ES-I3 (cell line): ENCODE measurements around the gene PRPS1.
"Not testable (repeated sequence)": the region's sequence is repeated elsewhere in the genome, so short reads cannot be mapped to it uniquely, and the experiment has no call there.

Source experiments
- H3K36me3 ChIP-seq: 2 replicates; pipeline ENCODE4 v1.6.1; 2013; ENCODE audit warnings: mild to moderate bottlenecking, low read length, control low read depth, moderate library complexity; ENCODE audit not compliant: insufficient read depth
- H3K4me1 ChIP-seq: 2 replicates; pipeline ENCODE4 v1.6.1; 2013; ENCODE audit warnings: mild to moderate bottlenecking, control low read depth, low read length; ENCODE audit not compliant: insufficient read depth
- H3K9ac ChIP-seq: 2 replicates; pipeline ENCODE4 v1.6.1; 2013; ENCODE audit warnings: low read depth, mild to moderate bottlenecking, low read length, moderate library complexity
- H3K9me3 ChIP-seq: 2 replicates; pipeline ENCODE4 v1.6.1; 2013; ENCODE audit warnings: mild to moderate bottlenecking, low read length, moderate library complexity; ENCODE audit not compliant: control insufficient read depth, insufficient read depth

PRPS1 gene

GRCh38 chrX:107656978-107657377 is 28.7 kb downstream of the PRPS1 start:
- H3K9ac ChIP-seq: no peak overlapping the region
- H3K9me3 ChIP-seq: no peaks in the 10 kb centered on the region
- H3K36me3 ChIP-seq: no peaks in the 10 kb centered on the region
- peaks cover 6% of the 10 kb centered on the region; the same call in 1 of the 2 replicates for H3K4me1 ChIP-seq

DNA sequence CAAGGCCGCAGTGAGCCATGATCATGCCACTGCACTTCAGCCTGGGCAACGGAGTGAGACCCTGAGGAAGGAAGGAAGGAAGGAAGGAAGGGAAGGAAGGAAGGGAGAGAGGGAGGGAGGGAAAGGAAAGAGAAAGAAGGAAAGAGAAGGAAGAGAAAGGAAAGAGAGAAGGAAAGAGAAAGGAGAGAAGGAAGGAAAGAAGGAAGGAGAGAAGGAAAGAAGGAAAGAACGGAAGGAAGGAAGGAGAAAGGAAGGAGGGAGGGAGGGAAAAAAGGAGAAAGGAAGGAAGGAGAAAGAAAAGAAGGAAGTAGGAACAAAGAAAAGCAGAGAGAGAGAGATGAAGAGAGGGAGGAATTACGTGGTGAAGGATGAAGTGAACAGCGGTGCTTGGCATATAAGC is 30.4 kb downstream of the PRPS1 start:
- Histone ChIP-seq H3K4me1 (peaks cover 15% of the 10 kb centered on the region), H3K9me3 (no peaks in the 10 kb centered on the region), H3K36me3 (no peaks in the 10 kb centered on the region), H3K9ac (no peak overlapping the region)

- no peaks in the 10 kb centered on the region for H3K36me3 ChIP-seq
- no peak overlapping the region for H3K9ac ChIP-seq
- peaks cover 15% of the 10 kb centered on the region for H3K4me1 ChIP-seq
- H3K9me3 ChIP-seq: no peaks in the 10 kb centered on the region
These were observed 31.0 kb downstream of the PRPS1 start for GRCh38 chrX:107659286-107659685.

GRCh38 chrX:107659768-107660167 is 31.5 kb downstream of the PRPS1 start:
- Histone ChIP-seq H3K36me3 (no peaks in the 10 kb centered on the region), H3K9me3 (no peaks in the 10 kb centered on the region), H3K9ac (no peak overlapping the region), H3K4me1 (peaks cover 15% of the 10 kb centered on the region)

DNA sequence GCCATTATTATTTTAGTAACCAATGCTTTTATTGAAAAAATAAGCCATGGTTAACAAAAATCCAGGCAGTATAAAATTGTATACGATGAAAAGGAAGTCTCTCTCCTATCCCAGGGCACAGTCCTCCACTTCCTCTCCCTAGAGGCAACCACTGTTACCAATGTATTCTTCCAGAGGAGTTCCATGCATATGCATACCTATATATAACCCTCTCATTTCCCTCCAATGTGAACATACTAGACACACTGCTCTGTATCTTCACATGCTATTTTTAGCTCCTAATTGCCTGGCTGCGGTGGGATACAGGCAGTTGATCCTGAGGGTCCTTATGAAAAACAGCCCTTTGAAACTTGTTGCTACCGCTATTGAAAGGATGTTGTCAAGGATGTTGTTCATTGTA is 33.8 kb downstream of the PRPS1 start:
- Histone ChIP-seq H3K36me3 (no peaks in the 10 kb centered on the region), H3K9ac (no peak overlapping the region), H3K4me1 (peaks cover 10% of the 10 kb centered on the region), H3K9me3 (no peaks in the 10 kb centered on the region)

DNA sequence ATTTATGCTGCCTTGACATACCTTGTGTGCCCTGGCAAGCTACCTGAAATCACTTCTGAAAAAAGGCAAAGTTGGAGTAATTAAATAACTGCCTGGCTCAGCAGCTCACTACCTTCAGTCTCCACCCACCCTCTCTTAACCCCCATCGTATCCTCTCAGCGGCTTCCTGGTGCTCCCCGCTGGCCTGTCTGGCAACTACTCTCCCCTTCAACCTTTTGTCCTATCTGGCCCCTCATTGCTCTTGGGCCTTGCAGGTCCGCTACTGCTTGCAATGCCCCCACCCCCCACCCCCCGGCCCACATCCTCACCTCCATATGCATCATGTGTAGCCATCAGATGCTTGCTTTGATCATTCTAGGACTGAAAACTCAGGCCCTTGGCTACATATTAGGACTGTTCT is 34.5 kb downstream of the PRPS1 start:
- no peaks in the 10 kb centered on the region for H3K36me3 ChIP-seq
- no peaks in the 10 kb centered on the region for H3K9me3 ChIP-seq
- no peak overlapping the region for H3K9ac ChIP-seq
- H3K4me1 ChIP-seq: peaks cover 9% of the 10 kb centered on the region

- Histone ChIP-seq H3K9ac (no peak overlapping the region), H3K9me3 (no peaks in the 10 kb centered on the region), H3K36me3 (no peaks in the 10 kb centered on the region), H3K4me1 (peaks cover 18% of the 10 kb centered on the region)
These were observed 38.6 kb downstream of the PRPS1 start for GRCh38 chrX:107666931-107667330.

DNA sequence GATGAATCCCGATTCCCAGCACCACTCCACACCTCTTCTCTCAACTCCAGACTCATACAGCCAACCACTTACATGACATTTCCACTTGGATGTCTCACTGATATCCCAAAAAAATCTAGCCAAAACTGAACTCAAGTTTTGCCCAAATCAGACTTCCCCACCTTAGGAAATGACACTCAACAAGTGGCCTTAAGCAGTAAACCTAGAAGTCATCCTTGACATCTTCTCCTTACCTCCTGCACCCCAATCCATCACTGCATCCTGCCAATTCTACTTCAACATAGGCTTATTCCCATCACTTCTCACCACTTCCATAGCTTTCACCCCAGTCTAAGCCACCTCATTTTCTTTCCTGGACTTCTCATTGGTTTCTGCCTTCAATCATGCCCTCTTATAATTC is 39.1 kb downstream of the PRPS1 start:
- H3K9ac ChIP-seq: no peak overlapping the region
- H3K4me1 ChIP-seq: peaks cover 14% of the 10 kb centered on the region
- H3K36me3 ChIP-seq: no peaks in the 10 kb centered on the region
- H3K9me3 ChIP-seq: no peaks in the 10 kb centered on the region

- not testable (repeated sequence) for H3K36me3 ChIP-seq, H3K9ac ChIP-seq, H3K9me3 ChIP-seq
- H3K4me1 ChIP-seq: peaks cover 14% of the 10 kb centered on the region
These were observed 40.4 kb downstream of the PRPS1 start for GRCh38 chrX:107668710-107669109.

- no peaks in the 10 kb centered on the region for H3K9me3 ChIP-seq
- no peaks in the 10 kb centered on the region for H3K36me3 ChIP-seq
- peaks cover 20% of the 10 kb centered on the region for H3K4me1 ChIP-seq
- 0 out of 2 replicates have a peak overlapping the region, but pooled peaks have one; percentile 32 for H3K9ac ChIP-seq
These were observed 41.0 kb downstream of the PRPS1 start for GRCh38 chrX:107669261-107669660.

DNA sequence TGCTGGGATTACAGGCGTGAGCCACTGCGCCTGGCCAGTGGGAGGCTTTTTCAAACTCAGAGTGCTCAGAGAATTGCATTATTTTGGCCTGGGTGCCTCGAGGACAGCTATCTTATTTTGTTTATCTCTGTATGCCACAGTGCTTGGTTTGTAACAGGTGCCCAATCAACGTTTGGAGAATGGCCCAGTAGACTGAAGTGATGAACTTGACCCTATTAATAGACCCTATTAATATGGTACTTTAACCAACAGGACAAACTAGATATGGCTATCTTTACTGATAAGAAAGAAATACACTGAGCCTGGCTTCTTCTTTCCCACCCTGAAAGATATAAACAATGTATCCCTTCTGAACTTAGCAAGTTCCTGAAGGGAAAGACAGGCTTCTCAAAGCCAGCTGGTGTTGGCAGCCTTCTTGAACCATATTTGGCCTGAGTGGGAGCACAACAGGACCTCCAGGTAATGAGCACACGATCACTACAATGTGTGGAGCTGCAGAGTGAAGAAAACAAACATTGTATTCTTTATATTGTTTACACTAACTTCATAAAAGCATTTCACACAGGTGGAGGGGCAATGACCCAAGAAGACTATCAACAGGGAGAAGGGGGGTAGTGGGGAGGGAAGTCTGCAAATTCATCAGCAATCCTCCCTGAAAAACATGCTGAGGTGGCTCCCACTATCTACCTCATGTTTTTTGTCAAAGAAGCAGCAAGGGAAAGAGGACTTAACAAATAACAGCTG is 41.7 kb downstream of the PRPS1 start:
- Histone ChIP-seq H3K9ac (no peak overlapping the region), H3K4me1 (peaks cover 27% of the 10 kb centered on the region), H3K36me3 (no peaks in the 10 kb centered on the region), H3K9me3 (no peaks in the 10 kb centered on the region)

DNA sequence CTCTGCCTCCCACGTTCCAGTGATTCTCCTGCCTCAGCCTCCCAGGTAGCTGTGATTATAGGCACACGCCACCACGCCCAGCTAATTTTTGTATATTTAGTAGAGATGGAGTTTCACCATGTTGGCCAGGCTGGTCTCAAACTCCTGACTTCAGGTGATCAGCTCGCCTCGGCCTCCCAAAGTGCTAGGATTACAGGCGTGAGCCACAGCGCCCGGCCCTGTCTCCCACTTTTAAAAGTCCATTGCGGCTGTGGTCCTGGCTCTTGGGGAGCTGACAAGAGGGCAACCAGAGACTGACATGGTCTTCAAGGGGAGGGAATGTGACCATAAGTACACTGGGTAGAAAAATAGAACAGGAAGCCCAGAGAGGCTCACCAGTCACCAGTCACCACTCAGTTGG is 42.9 kb downstream of the PRPS1 start:
- H3K4me1 ChIP-seq: peaks cover 33% of the 10 kb centered on the region
- not testable (repeated sequence) for H3K9me3 ChIP-seq, H3K36me3 ChIP-seq, H3K9ac ChIP-seq

DNA sequence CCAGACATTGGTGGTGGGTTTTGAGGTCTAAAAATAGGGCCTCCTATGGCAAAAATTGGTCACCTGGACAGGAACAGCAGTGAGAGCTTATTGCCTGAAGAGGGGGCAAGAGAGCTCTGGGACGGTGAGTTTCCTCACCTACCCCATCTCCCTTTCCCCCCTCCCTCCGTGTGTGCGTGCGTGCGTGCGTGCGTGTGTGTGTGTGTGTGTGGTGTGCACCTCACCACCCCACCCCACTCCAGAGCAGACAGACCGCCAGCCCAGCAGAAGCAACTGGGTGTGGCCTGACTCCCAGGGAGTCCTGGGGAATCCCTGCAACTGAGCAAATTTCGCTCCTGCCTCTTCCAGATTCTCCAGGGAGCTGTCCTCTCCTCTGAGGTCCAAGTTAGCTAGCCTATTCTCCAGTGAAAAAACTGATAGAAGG is 44.7 kb downstream of the PRPS1 start:
- H3K9ac ChIP-seq: no peak overlapping the region; the same call in 1 of the 2 replicates
- peaks cover 46% of the 10 kb centered on the region for H3K4me1 ChIP-seq
- H3K9me3 ChIP-seq: no peaks in the 10 kb centered on the region

GRCh38 chrX:107673431-107673830 is 45.1 kb downstream of the PRPS1 start:
- Histone ChIP-seq H3K4me1 (peaks cover 48% of the 10 kb centered on the region), H3K9ac (no peak overlapping the region; the same call in 1 of the 2 replicates), H3K36me3 (no peaks in the 10 kb centered on the region), H3K9me3 (no peaks in the 10 kb centered on the region)

More for the DNA sequence above, 44.7 kb downstream of the PRPS1 start:
- H3K36me3 ChIP-seq: no peaks in the 10 kb centered on the region

DNA sequence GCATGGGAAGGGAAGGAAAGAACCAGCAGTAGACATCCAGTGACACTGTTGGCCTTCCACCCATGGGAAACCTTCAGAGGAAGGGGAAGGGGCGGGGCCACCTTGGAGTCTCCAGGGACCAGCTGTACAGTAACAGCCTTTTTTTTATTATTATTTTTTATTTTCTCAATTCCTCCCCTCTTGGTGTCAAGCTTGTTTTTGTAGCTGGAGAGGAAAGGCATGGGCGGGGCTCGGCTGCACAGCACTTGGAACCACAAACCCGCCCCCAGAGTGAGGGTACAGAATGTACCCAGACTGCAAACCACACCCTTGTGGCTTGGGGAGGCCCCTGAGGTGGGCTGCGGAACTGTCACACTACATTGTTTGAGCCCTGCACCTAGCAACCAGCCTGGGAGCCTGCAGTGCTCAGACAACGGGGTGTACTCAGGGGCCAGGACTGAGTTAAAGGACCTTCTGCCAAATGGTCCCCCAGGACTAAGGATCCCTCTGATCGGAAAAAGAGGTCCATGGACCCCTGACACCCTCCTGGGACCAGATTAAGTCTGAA is 45.7 kb downstream of the PRPS1 start:
- Histone ChIP-seq H3K9me3 (no peaks in the 10 kb centered on the region), H3K4me1 (peaks cover 44% of the 10 kb centered on the region), H3K36me3 (no peaks in the 10 kb centered on the region), H3K9ac (no peak overlapping the region; the same call in 1 of the 2 replicates)
